GM23338 (cell line): ENCODE results near the gene SMARCC2. TPM values are rescaled to one million over a fixed set of nuclear protein-coding genes. Genes with fewer than 3 reads are reported as not detected.

Experiments
- ATAC-seq: fragments of 200-7000 bp; cut with Tn5 transposase; 3 replicates; pipeline ENCODE4 v1.9.1; 2020
- DNase-seq: peaks from one replicate; pipeline ENCODE4 v3.0.0-alpha.2; 2015; ENCODE audit warnings: low spot score
- H2AFZ ChIP-seq: fragments of 200-600 bp; sonication (generic); 2 replicates; pipeline ENCODE4 v1.8.0; 2016; ENCODE audit warnings: antibody characterized with exemption, mild to moderate bottlenecking, moderate library complexity
- H3F3A ChIP-seq: fragments of 200-600 bp; sonication (generic); replicated peaks from 2 replicates; pipeline ENCODE4 v1.8.0; 2017; ENCODE audit warnings: antibody characterized with exemption, mixed run types, low read depth
- H3K27ac ChIP-seq: fragments of 200-600 bp; sonication (generic); 2 replicates; pipeline ENCODE4 v1.6.1; 2016; ENCODE audit warnings: low read depth
- H3K27me3 ChIP-seq: fragments of 200-600 bp; sonication (generic); 2 replicates; pipeline ENCODE4 v1.8.0; 2016; ENCODE audit warnings: mild to moderate bottlenecking, mixed run types, moderate library complexity; ENCODE audit not compliant: insufficient read depth
- H3K36me3 ChIP-seq: fragments of 200-600 bp; sonication (generic); 2 replicates; pipeline ENCODE4 v1.8.0; 2016; ENCODE audit warnings: mild to moderate bottlenecking; ENCODE audit not compliant: insufficient read depth
- H3K4me1 ChIP-seq: fragments of 200-600 bp; sonication (generic); 2 replicates; pipeline ENCODE4 v1.8.0; 2016; ENCODE audit warnings: mild to moderate bottlenecking, moderate library complexity; ENCODE audit not compliant: insufficient read depth
- H3K4me2 ChIP-seq: fragments of 200-600 bp; sonication (generic); 2 replicates; pipeline ENCODE4 v1.7.1; 2017; ENCODE audit warnings: mixed run types
- H3K4me3 ChIP-seq: fragments of 200-600 bp; sonication (generic); 2 replicates; pipeline ENCODE4 v1.6.1; 2016; ENCODE audit warnings: mixed run types
- H3K79me2 ChIP-seq: fragments of 200-600 bp; sonication (generic); replicated peaks from 2 replicates; pipeline ENCODE4 v1.8.0; 2017; ENCODE audit warnings: mild to moderate bottlenecking; ENCODE audit not compliant: insufficient read depth
- H3K9me2 ChIP-seq: fragments of 200-600 bp; sonication (generic); 2 replicates; pipeline ENCODE4 v1.8.0; 2017; ENCODE audit not compliant: insufficient read depth
- H4K20me1 ChIP-seq: fragments of 200-600 bp; sonication (generic); replicated peaks from 2 replicates; pipeline ENCODE4 v1.8.0; 2017; ENCODE audit warnings: mild to moderate bottlenecking; ENCODE audit not compliant: insufficient read depth
- H3K27ac Mint-ChIP-seq: 2 replicates; pipeline ENCODE4 v1.8.0; 2020; ENCODE audit warnings: inconsistent platforms, mild to moderate bottlenecking, moderate library complexity, mixed read lengths
- H3K27me3 Mint-ChIP-seq: 3 replicates; pipeline ENCODE4 v1.8.0; 2022; ENCODE audit warnings: low read depth, mild to moderate bottlenecking, moderate library complexity, mixed read lengths, inconsistent platforms; ENCODE audit not compliant: insufficient read depth, poor library complexity
- H3K36me3 Mint-ChIP-seq: 3 replicates; pipeline ENCODE4 v1.8.0; 2021; ENCODE audit warnings: low read depth, mild to moderate bottlenecking, inconsistent platforms, moderate library complexity, mixed read lengths
- H3K4me1 Mint-ChIP-seq: 3 replicates; pipeline ENCODE4 v1.8.0; 2020; ENCODE audit warnings: mild to moderate bottlenecking, inconsistent platforms, mixed read lengths
- H3K4me3 Mint-ChIP-seq: 3 replicates; pipeline ENCODE4 v1.8.0; 2021; ENCODE audit warnings: moderate library complexity, mild to moderate bottlenecking, inconsistent platforms, mixed read lengths
- H3K9me3 Mint-ChIP-seq: 3 replicates; pipeline ENCODE4 v1.8.0; 2020; ENCODE audit warnings: moderate library complexity, mild to moderate bottlenecking, inconsistent platforms, mixed read lengths
- CREB1 ChIP-seq: fragments of 250-450 bp; sonication (Bioruptor Pico); IDR thresholded peaks from 2 replicates; pipeline ENCODE4 v1.5.0; 2020; ENCODE audit warnings: low read depth, mild to moderate bottlenecking, moderate library complexity
- EZH2 ChIP-seq: fragments of 200-600 bp; sonication (generic); IDR thresholded peaks from one replicate; pipeline ENCODE4 v1.8.0; 2017; ENCODE audit warnings: antibody characterized with exemption, mild to moderate bottlenecking, low read depth; ENCODE audit not compliant: unreplicated experiment
- EZH2phosphoT487 ChIP-seq: fragments of 200-600 bp; sonication (generic); IDR thresholded peaks from one replicate; pipeline ENCODE4 v1.8.1; 2018; ENCODE audit warnings: antibody characterized with exemption; ENCODE audit not compliant: unreplicated experiment
- JUNB ChIP-seq: IDR thresholded peaks from one replicate; pipeline ENCODE4 v1.6.1; 2016; ENCODE audit warnings: antibody characterized with exemption; ENCODE audit not compliant: unreplicated experiment
- NANOG ChIP-seq: IDR thresholded peaks from 2 replicates; pipeline ENCODE4 v1.6.1; 2016; ENCODE audit warnings: antibody characterized with exemption, borderline replicate concordance
- POLR2AphosphoS5 ChIP-seq: IDR thresholded peaks from 2 replicates; pipeline ENCODE4 v1.6.1; 2016; ENCODE audit warnings: antibody characterized with exemption, low read depth
- STAT1 ChIP-seq: IDR thresholded peaks from one replicate; pipeline ENCODE4 v1.6.1; 2016; ENCODE audit warnings: antibody characterized with exemption; ENCODE audit not compliant: unreplicated experiment
- ZNF114 ChIP-seq: fragments of 250-450 bp; sonication (Bioruptor Pico); IDR thresholded peaks from 2 replicates; pipeline ENCODE4 v1.5.0; 2020; ENCODE audit warnings: mild to moderate bottlenecking, moderate library complexity
- ZNF331 ChIP-seq: fragments of 250-450 bp; sonication (Bioruptor Pico); IDR thresholded peaks from 2 replicates; pipeline ENCODE4 v1.5.0; 2020; ENCODE audit warnings: low read depth, mild to moderate bottlenecking, moderate library complexity
- polyA plus RNA-seq: library from polyadenylated mRNA; unstranded; fragments of >200 nt; fragmentation: Nextera tagmentation; extraction: Ambion mirVana; gene quantifications from 2 replicates; pipeline ENCODE4 v1.2.1, GENCODE V29; 2016
- total RNA-seq: library from RNA; depleted of rRNA; stranded (reverse); fragments of >200 nt; shearing (Covaris generic); gene quantifications from 2 replicates; pipeline ENCODE4 v1.2.3, GENCODE V29; 2014
- TF ChIP-seq, protein P1 (sequence below): IDR thresholded peaks from one replicate; pipeline ENCODE4 v1.6.1; 2018; ENCODE audit warnings: antibody characterized with exemption; ENCODE audit not compliant: unreplicated experiment
- TF ChIP-seq, protein P2 (sequence below): IDR thresholded peaks from 2 replicates; pipeline ENCODE4 v1.6.1; 2016; ENCODE audit warnings: antibody characterized with exemption
- TF ChIP-seq, protein P3 (sequence below), 2 experiments: fragments of 200-600 bp in 1 of 2; sonication (generic) in 1 of 2; conservative IDR thresholded peaks; 2 replicates each; pipeline versions ENCODE4 v1.5.1 to v1.6.1; 2016 to 2017; ENCODE audit warnings: antibody characterized with exemption in 2 of 2, low read depth in 2 of 2, mild to moderate bottlenecking in 2 of 2, moderate library complexity in 1 of 2
- TF ChIP-seq, protein P4 (sequence below): fragments of 250-450 bp; sonication (Bioruptor Pico); IDR thresholded peaks from 2 replicates; pipeline ENCODE4 v1.5.0; 2020; ENCODE audit warnings: mild to moderate bottlenecking, moderate library complexity

SMARCC2 gene
- total and polyA plus RNA-seq, 2 experiments from 2014 or later = 40.4 to 68.3 TPM

DNA sequence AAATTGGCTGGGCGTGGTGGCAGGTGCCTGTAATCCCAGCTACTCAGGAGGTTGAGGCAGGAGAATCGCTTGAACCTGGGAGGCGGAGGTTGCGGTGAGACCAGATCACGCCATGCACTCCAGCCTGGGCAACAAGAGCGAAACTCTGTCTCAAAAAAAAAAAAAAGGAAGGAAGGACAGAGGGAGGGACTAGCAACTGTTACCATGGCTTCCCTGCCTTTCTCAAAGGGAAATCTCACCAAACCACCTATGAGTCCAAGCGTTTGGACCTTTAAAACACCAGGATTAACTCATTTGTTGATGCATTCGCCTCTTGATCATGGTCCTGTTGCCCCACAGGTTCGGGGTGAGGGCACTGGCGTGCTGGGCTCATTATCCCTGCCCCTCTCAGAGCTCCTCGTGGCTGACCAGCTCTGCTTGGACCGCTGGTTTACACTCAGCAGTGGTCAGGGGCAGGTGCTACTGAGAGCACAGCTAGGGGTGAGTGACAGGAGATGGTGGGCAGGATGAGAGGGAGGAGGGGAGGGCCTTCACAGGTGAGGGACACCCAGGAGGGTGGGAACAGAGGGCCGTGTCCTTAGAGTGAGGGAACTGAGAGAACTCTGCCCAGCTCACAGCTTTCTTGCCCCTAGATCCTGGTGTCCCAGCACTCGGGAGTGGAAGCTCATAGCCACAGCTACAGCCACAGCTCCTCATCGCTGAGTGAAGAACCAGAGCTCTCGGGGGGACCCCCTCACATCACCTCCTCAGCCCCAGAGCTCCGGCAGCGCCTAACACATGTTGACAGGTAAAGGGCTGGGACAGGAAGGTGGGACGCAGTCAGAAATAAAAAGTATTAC is 47.1 kb downstream of the SMARCC2 start:
- peaks cover 66% of the 10 kb centered on the region for H3K36me3 ChIP-seq

More for the DNA sequence above, 47.1 kb downstream of the SMARCC2 start:
- H3K27ac Mint-ChIP-seq = 0 out of 2 replicates have a peak overlapping the region, but pooled peaks have one; percentile 31
- no peaks in the 10 kb centered on the region for H3K9me3 Mint-ChIP-seq
- no peaks in the 10 kb centered on the region for H3K79me2 ChIP-seq
- no peak overlapping the region for H3K4me2 ChIP-seq
- H3K4me3 Mint-ChIP-seq = no peak overlapping the region
- H3F3A ChIP-seq = peaks cover 6% of the 10 kb centered on the region; the same call in 1 of the 2 replicates
- H3K4me1 Mint-ChIP-seq = no peaks in the 10 kb centered on the region
- H3K4me1 ChIP-seq = no peaks in the 10 kb centered on the region
- ATAC-seq = no peak
- no peak overlapping the region for H3K27ac ChIP-seq
- no peak overlapping the region for H3K4me3 ChIP-seq
- TF ChIP-seq NANOG = no peak
- TF ChIP-seq, protein P1, sequence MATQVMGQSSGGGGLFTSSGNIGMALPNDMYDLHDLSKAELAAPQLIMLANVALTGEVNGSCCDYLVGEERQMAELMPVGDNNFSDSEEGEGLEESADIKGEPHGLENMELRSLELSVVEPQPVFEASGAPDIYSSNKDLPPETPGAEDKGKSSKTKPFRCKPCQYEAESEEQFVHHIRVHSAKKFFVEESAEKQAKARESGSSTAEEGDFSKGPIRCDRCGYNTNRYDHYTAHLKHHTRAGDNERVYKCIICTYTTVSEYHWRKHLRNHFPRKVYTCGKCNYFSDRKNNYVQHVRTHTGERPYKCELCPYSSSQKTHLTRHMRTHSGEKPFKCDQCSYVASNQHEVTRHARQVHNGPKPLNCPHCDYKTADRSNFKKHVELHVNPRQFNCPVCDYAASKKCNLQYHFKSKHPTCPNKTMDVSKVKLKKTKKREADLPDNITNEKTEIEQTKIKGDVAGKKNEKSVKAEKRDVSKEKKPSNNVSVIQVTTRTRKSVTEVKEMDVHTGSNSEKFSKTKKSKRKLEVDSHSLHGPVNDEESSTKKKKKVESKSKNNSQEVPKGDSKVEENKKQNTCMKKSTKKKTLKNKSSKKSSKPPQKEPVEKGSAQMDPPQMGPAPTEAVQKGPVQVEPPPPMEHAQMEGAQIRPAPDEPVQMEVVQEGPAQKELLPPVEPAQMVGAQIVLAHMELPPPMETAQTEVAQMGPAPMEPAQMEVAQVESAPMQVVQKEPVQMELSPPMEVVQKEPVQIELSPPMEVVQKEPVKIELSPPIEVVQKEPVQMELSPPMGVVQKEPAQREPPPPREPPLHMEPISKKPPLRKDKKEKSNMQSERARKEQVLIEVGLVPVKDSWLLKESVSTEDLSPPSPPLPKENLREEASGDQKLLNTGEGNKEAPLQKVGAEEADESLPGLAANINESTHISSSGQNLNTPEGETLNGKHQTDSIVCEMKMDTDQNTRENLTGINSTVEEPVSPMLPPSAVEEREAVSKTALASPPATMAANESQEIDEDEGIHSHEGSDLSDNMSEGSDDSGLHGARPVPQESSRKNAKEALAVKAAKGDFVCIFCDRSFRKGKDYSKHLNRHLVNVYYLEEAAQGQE = no peak
- TF ChIP-seq ZNF114 (CRISPR knock-in tag) = no peak
- no peak for TF ChIP-seq JUNB
- TF ChIP-seq, protein P2, sequence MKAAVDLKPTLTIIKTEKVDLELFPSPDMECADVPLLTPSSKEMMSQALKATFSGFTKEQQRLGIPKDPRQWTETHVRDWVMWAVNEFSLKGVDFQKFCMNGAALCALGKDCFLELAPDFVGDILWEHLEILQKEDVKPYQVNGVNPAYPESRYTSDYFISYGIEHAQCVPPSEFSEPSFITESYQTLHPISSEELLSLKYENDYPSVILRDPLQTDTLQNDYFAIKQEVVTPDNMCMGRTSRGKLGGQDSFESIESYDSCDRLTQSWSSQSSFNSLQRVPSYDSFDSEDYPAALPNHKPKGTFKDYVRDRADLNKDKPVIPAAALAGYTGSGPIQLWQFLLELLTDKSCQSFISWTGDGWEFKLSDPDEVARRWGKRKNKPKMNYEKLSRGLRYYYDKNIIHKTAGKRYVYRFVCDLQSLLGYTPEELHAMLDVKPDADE = no peak
- no peak for TF ChIP-seq POLR2AphosphoS5
- no peak for TF ChIP-seq STAT1
- TF ChIP-seq, protein P3, sequence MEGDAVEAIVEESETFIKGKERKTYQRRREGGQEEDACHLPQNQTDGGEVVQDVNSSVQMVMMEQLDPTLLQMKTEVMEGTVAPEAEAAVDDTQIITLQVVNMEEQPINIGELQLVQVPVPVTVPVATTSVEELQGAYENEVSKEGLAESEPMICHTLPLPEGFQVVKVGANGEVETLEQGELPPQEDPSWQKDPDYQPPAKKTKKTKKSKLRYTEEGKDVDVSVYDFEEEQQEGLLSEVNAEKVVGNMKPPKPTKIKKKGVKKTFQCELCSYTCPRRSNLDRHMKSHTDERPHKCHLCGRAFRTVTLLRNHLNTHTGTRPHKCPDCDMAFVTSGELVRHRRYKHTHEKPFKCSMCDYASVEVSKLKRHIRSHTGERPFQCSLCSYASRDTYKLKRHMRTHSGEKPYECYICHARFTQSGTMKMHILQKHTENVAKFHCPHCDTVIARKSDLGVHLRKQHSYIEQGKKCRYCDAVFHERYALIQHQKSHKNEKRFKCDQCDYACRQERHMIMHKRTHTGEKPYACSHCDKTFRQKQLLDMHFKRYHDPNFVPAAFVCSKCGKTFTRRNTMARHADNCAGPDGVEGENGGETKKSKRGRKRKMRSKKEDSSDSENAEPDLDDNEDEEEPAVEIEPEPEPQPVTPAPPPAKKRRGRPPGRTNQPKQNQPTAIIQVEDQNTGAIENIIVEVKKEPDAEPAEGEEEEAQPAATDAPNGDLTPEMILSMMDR (conservative IDR thresholded peaks at IDR 0.05; ENCODE audit: low read depth in 2 of 2) = no peak
- no peak for TF ChIP-seq EZH2
- no peak for TF ChIP-seq EZH2phosphoT487
- TF ChIP-seq, protein P4, sequence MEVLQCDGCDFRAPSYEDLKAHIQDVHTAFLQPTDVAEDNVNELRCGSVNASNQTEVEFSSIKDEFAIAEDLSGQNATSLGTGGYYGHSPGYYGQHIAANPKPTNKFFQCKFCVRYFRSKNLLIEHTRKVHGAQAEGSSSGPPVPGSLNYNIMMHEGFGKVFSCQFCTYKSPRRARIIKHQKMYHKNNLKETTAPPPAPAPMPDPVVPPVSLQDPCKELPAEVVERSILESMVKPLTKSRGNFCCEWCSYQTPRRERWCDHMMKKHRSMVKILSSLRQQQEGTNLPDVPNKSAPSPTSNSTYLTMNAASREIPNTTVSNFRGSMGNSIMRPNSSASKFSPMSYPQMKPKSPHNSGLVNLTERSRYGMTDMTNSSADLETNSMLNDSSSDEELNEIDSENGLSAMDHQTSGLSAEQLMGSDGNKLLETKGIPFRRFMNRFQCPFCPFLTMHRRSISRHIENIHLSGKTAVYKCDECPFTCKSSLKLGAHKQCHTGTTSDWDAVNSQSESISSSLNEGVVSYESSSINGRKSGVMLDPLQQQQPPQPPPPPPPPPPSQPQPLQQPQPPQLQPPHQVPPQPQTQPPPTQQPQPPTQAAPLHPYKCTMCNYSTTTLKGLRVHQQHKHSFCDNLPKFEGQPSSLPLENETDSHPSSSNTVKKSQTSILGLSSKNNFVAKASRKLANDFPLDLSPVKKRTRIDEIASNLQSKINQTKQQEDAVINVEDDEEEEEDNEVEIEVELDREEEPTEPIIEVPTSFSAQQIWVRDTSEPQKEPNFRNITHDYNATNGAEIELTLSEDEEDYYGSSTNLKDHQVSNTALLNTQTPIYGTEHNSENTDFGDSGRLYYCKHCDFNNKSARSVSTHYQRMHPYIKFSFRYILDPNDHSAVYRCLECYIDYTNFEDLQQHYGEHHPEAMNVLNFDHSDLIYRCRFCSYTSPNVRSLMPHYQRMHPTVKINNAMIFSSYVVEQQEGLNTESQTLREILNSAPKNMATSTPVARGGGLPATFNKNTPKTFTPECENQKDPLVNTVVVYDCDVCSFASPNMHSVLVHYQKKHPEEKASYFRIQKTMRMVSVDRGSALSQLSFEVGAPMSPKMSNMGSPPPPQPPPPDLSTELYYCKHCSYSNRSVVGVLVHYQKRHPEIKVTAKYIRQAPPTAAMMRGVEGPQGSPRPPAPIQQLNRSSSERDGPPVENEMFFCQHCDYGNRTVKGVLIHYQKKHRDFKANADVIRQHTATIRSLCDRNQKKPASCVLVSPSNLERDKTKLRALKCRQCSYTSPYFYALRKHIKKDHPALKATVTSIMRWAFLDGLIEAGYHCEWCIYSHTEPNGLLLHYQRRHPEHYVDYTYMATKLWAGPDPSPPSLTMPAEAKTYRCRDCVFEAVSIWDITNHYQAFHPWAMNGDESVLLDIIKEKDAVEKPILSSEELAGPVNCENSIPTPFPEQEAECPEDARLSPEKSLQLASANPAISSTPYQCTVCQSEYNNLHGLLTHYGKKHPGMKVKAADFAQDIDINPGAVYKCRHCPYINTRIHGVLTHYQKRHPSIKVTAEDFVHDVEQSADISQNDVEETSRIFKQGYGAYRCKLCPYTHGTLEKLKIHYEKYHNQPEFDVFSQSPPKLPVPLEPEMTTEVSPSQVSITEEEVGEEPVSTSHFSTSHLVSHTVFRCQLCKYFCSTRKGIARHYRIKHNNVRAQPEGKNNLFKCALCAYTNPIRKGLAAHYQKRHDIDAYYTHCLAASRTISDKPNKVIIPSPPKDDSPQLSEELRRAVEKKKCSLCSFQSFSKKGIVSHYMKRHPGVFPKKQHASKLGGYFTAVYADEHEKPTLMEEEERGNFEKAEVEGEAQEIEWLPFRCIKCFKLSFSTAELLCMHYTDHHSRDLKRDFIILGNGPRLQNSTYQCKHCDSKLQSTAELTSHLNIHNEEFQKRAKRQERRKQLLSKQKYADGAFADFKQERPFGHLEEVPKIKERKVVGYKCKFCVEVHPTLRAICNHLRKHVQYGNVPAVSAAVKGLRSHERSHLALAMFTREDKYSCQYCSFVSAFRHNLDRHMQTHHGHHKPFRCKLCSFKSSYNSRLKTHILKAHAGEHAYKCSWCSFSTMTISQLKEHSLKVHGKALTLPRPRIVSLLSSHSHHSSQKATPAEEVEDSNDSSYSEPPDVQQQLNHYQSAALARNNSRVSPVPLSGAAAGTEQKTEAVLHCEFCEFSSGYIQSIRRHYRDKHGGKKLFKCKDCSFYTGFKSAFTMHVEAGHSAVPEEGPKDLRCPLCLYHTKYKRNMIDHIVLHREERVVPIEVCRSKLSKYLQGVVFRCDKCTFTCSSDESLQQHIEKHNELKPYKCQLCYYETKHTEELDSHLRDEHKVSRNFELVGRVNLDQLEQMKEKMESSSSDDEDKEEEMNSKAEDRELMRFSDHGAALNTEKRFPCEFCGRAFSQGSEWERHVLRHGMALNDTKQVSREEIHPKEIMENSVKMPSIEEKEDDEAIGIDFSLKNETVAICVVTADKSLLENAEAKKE (CRISPR knock-in tag) = no peak
- TF ChIP-seq CREB1 = no peak
- no peak for TF ChIP-seq ZNF331
- DNase-seq = no peak
- peaks cover 4% of the 10 kb centered on the region for H3K27me3 Mint-ChIP-seq
- peaks cover 82% of the 10 kb centered on the region for H3K36me3 Mint-ChIP-seq
- H4K20me1 ChIP-seq = no peaks in the 10 kb centered on the region; the same call in 1 of the 2 replicates
- H2AFZ ChIP-seq = no peak overlapping the region
- H3K9me2 ChIP-seq = no peaks in the 10 kb centered on the region
- H3K27me3 ChIP-seq = no peaks in the 10 kb centered on the region
